ENCODE data around the gene CNDP2. TPM values are rescaled to one million over a fixed set of nuclear protein-coding genes. Genes with fewer than 3 reads are reported as not detected.
A peak's percentile ranks its signal among the peaks of the same experiment; 100 is the strongest.

Gene CNDP2
- total and polyA plus RNA-seq, 2 of the 13 experiments (the other 11 are each of a cell fraction or from before 2014, with no cell fraction given): 64.7 to 80.8 TPM

DNA sequence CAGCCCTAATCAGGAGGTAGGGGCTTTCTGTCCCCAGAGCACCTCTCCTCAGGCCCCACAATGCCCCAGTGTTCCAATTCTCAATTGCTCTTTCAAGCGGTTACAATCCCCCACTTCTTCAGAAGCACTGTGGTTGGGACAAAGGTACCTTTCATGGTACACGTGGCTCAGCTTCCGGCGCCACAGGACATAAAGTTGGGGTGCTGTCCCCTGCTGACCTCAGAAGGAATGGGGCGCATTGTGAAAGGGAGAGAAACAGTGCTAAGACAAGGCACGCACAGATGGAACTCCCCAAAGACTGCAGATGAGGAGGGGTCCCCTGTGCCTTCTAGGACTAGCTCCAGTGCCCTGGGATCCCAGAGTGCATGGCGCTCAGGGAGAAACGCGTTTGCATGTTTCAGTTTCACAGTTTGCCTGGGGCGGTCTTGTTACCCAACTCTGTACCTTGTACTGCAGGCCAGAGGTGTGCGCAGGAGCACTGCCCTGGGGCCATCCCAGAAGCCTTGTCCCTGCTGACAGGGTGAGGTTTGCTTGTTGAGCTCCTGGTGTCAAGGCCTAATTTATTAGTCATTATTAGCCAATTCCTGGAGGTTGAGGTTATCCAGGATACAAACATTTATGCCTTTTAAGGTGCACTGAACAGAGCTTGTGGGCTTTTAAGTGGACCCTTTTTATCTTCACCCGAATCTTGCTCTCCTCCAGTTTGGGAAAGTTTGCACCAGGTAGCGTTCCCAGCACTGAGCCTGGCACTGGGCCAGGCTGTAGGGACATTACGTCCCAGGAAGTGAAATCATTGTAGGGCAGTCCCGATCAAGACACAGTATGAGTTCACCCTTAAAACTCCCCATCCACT lies 45.8 kb downstream of the CNDP2 start (continued):
- TF ChIP-seq, protein P1, sequence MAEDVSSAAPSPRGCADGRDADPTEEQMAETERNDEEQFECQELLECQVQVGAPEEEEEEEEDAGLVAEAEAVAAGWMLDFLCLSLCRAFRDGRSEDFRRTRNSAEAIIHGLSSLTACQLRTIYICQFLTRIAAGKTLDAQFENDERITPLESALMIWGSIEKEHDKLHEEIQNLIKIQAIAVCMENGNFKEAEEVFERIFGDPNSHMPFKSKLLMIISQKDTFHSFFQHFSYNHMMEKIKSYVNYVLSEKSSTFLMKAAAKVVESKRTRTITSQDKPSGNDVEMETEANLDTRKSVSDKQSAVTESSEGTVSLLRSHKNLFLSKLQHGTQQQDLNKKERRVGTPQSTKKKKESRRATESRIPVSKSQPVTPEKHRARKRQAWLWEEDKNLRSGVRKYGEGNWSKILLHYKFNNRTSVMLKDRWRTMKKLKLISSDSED (CRISPR knock-in tag; IDR thresholded peaks at IDR 0.05): no peak
- peak; percentile 59; the same call in 1 of the 2 replicates for TF ChIP-seq ZBTB4 (CRISPR knock-in tag; IDR thresholded peaks at IDR 0.05; ENCODE audit: borderline replicate concordance)
- peak; percentile 85; the same call in 1 of the 2 replicates for TF ChIP-seq ZNF772 (CRISPR knock-in tag; IDR thresholded peaks at IDR 0.05)
- TF ChIP-seq NR2C2 (CRISPR knock-in tag; IDR thresholded peaks at IDR 0.05; ENCODE audit: borderline replicate concordance): peak; percentile 92
- no peak for TF ChIP-seq PAWR (CRISPR knock-in tag; IDR thresholded peaks at IDR 0.05; ENCODE audit: borderline replicate concordance)
- TF ChIP-seq TRIM24 (CRISPR knock-in tag; IDR thresholded peaks at IDR 0.05): peak; percentile 84
- peak; percentile 33; the same call in 1 of the 2 replicates for TF ChIP-seq ZFP37 (CRISPR knock-in tag; IDR thresholded peaks at IDR 0.05; ENCODE audit: borderline replicate concordance)
- peak; percentile 92 for TF ChIP-seq ZNF788 (CRISPR knock-in tag; IDR thresholded peaks at IDR 0.05; ENCODE audit: borderline replicate concordance)
- TF ChIP-seq ZNF12 (CRISPR knock-in tag; IDR thresholded peaks at IDR 0.05): peak; percentile 62
- no peak for TF ChIP-seq HNRNPH1 (optimal IDR thresholded peaks at IDR 0.05; ENCODE audit: low read depth, low read length)
- TF ChIP-seq ZBTB1 (CRISPR knock-in tag; IDR thresholded peaks at IDR 0.05; ENCODE audit: borderline replicate concordance): no peak
- TF ChIP-seq, protein P2, sequence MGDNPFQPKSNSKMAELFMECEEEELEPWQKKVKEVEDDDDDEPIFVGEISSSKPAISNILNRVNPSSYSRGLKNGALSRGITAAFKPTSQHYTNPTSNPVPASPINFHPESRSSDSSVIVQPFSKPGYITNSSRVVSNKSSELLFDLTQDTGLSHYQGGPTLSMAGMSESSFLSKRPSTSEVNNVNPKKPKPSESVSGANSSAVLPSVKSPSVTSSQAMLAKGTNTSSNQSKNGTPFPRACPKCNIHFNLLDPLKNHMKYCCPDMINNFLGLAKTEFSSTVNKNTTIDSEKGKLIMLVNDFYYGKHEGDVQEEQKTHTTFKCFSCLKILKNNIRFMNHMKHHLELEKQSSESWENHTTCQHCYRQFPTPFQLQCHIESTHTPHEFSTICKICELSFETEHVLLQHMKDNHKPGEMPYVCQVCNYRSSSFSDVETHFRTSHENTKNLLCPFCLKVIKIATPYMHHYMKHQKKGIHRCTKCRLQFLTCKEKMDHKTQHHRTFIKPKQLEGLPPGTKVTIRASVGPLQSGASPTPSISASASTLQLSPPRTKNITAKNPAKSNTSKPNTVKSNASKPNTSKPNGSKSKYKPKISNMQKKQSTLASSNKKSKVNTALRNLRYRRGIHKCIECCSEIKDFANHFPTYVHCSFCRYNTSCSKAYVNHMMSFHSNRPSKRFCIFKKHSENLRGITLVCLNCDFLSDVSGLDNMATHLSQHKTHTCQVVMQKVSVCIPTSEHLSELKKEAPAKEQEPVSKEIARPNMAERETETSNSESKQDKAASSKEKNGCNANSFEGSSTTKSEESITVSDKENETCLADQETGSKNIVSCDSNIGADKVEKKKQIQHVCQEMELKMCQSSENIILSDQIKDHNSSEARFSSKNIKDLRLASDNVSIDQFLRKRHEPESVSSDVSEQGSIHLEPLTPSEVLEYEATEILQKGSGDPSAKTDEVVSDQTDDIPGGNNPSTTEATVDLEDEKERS (CRISPR knock-in tag; IDR thresholded peaks at IDR 0.05): peak; percentile 91
- TF ChIP-seq, protein P3, sequence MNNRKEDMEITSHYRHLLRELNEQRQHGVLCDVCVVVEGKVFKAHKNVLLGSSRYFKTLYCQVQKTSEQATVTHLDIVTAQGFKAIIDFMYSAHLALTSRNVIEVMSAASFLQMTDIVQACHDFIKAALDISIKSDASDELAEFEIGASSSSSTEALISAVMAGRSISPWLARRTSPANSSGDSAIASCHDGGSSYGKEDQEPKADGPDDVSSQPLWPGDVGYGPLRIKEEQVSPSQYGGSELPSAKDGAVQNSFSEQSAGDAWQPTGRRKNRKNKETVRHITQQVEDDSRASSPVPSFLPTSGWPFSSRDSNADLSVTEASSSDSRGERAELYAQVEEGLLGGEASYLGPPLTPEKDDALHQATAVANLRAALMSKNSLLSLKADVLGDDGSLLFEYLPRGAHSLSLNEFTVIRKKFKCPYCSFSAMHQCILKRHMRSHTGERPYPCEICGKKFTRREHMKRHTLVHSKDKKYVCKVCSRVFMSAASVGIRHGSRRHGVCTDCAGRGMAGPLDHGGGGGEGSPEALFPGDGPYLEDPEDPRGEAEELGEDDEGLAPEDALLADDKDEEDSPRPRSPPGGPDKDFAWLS (CRISPR knock-in tag; IDR thresholded peaks at IDR 0.05; ENCODE audit: borderline replicate concordance): no peak
- TF ChIP-seq PRDM4 (CRISPR knock-in tag; IDR thresholded peaks at IDR 0.05; ENCODE audit: borderline replicate concordance): no peak

All from HepG2 (cell line).